Astrocyte of the spinal cord (primary cell): ENCODE measurements around the gene ZMYM4.
A peak's percentile ranks its signal among the peaks of the same experiment; 100 is the strongest.

Experiments
- DNase-seq: peaks from one replicate; pipeline ENCODE4 v3.0.0; 2011; ENCODE audit warnings: low read depth, low spot score
- H3K4me3 ChIP-seq: 2 replicates; pipeline ENCODE4 v1.5.1; 2011; ENCODE audit warnings: low read depth, mild to moderate bottlenecking, low read length, moderate library complexity
- in situ Hi-C: cut with HindIII; loops from 2 replicates; pipeline ENCODE4 v1.10.0; 2017; ENCODE audit warnings: low sequenced_read_pairs
- TF ChIP-seq, protein P1 (sequence below): IDR thresholded peaks from 2 replicates; pipeline ENCODE4 v1.5.1; 2012; ENCODE audit warnings: low read depth, mild to moderate bottlenecking, low read length, inconsistent platforms

The ZMYM4 gene

DNA sequence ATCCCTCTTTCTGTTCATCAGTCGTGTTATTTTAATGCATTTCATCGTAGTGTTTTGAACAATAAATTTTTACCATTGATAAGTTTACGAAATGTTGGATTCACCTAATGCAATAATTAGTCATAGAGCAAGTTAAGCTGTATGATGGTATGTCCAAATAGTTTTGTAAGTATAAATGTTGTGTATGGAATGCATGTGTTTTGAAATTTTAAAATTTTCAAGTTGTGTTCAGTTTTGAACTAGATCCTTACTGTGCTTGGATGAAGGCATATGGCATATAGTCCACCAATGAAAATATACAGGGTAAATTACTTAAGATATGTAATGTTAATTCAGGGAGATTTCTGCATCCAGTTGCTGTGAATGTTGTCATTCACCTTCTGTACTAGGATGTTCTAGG lies 2.3 kb downstream of the ZMYM4 start:
- TF ChIP-seq, protein P1, sequence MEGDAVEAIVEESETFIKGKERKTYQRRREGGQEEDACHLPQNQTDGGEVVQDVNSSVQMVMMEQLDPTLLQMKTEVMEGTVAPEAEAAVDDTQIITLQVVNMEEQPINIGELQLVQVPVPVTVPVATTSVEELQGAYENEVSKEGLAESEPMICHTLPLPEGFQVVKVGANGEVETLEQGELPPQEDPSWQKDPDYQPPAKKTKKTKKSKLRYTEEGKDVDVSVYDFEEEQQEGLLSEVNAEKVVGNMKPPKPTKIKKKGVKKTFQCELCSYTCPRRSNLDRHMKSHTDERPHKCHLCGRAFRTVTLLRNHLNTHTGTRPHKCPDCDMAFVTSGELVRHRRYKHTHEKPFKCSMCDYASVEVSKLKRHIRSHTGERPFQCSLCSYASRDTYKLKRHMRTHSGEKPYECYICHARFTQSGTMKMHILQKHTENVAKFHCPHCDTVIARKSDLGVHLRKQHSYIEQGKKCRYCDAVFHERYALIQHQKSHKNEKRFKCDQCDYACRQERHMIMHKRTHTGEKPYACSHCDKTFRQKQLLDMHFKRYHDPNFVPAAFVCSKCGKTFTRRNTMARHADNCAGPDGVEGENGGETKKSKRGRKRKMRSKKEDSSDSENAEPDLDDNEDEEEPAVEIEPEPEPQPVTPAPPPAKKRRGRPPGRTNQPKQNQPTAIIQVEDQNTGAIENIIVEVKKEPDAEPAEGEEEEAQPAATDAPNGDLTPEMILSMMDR, result no peak
- DNase-seq, result no peak
- H3K4me3 ChIP-seq, result no peak overlapping the region
- in situ Hi-C loops, result no loop called here

DNA sequence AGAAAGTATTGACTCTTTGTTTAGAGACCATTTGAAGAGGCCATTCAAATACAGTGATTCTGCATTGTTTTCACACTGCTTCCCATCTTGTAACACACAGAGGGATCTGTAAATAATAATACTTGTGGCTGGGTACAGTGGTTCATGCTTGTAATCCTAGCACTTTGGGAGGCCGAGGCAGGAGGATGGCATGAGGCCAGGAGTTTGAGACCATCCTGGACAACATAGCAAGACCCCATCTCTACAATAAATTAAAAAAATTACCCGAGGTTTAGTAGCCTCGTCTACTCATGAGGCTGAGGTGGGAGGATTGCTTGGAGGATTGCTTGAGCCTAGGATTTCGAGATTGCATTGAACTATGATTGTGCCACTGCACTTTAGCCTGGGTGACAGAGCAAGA lies 5.7 kb downstream of the ZMYM4 start:
- H3K4me3 ChIP-seq, result no peak overlapping the region
- in situ Hi-C loops, result no loop called here
- no peak for DNase-seq
- TF ChIP-seq, protein P1, result no peak

DNA sequence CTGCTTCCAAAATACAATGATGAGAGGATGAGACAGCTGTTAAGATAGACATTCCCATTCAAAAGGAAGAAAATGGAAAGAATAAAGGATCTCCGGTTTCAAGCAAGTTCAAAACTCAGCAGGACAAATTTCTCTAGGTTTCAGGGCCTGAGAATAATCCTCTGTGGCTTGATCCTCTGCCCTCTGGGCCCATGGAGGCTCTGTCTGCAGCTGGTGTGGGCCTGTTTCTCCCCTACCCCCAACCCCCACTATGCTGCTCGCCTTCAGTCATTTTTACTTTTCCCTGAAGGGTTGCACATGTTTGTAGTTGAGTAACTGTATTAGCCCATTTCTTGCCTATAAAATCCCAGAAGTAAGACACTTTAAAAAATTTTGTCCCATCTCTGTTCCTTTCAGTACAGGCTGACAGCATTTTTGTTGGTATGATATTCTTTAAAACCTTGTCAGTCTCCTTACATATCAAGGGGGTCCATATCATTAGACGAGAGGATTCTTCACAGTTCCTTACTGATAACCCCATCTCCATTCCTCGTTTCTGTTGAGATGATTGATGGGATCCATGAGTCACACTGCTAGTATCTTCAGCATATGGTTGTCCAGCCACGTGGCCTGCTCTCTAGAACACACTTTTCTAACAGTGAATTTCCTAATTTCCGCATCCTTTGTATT lies 10.5 kb downstream of the ZMYM4 start:
- in situ Hi-C loops, result no loop called here
- DNase-seq, result peak; percentile 53
- TF ChIP-seq, protein P1, result no peak
- no peak overlapping the region for H3K4me3 ChIP-seq

DNA sequence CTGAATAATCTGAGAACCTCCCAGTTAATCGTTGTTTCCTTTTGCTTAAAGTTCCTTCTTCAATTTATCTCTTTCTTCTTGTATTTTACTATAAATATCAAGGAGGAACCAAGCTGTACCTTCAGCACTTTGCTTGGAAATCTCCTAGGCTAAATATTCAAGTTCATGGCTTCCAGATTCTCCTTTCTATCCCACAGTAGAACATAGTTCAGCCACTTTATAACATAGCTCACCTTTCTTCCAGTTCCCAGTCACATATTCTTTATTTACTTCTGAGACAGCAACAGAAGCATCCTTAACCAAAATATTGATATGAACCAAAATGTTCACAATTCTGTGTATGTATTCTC lies 11.0 kb downstream of the ZMYM4 start:
- in situ Hi-C loops, result no loop called here
- H3K4me3 ChIP-seq, result no peak overlapping the region
- TF ChIP-seq, protein P1, result no peak
- no peak for DNase-seq

DNA sequence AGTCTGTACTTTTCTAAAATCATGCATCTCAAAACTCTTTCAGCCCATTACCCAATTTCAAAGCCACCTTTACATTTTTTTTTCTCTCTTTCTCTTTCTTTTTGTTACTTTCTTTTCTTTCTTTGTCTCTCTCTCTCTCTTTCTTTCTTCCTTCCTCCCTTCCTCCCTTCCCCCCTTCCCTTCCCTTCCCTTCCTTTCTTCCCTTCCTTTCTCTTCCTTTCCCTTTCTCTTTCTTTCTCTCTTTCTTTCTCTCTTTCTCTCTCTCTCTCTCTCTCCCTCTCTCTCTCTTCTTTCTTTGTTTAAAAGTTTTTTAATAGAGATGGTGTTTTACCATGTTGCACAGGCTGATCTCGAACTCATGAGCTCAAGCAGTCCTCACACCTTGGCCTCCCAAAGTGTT lies 11.5 kb downstream of the ZMYM4 start:
- no peak for DNase-seq
- TF ChIP-seq, protein P1, result no peak
- no peak overlapping the region for H3K4me3 ChIP-seq
- in situ Hi-C loops, result no loop called here

DNA sequence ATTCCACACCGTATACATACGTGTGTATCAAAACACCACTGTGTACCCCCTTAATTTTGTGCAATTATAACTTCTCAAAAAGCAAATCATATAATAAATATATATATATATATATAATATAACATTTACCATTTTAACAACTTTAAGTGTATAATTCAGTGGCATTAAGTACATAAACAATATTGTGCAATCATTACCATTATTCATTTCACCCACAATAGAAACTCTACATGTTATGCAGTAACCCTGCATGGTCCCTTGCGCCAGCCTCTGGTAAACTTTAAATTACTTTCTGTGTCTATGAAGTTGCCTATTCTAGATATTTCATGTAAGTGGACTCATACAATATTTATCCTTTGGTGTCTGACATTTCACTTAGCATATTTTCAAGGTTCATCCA lies 13.1 kb downstream of the ZMYM4 start:
- in situ Hi-C loops, result no loop called here
- H3K4me3 ChIP-seq, result no peak overlapping the region
- TF ChIP-seq, protein P1, result no peak
- DNase-seq, result no peak

DNA sequence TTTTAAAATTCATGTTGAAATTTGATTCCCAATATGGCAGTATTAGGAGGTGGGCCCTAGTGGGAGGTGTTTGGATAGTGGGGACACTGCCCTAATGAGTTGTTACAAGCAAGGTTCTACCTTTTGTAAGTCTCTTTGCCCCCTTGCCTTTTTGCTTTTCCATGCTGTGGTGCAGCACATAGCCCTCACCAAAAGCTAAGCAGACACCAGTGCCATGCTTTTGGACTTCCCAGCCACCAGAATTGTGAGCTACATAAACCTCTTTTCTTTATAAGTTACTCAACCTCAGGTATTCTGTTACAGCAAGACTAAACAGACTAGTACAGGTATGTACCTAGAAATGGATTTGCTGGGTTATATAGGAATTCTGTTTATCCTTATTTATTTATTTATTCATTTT lies 13.7 kb downstream of the ZMYM4 start:
- in situ Hi-C loops, result no loop called here
- TF ChIP-seq, protein P1, result no peak

More for the DNA sequence above, 13.7 kb downstream of the ZMYM4 start:
- no peak for DNase-seq
- H3K4me3 ChIP-seq, result no peak overlapping the region
